HL-60/S4 treated with retinoic acid at 250 ng/mL for 4 days and 3 days (cell line): ENCODE measurements around the gene IL5RA.

Experiments used
- in situ Hi-C: fragments of 300-500 bp; cut with MboI; formaldehyde crosslinking; loops from 2 replicates; pipeline ENCODE4 v1.7.0; 2022; ENCODE audit warnings: low sequenced_read_pairs

Gene IL5RA

DNA sequence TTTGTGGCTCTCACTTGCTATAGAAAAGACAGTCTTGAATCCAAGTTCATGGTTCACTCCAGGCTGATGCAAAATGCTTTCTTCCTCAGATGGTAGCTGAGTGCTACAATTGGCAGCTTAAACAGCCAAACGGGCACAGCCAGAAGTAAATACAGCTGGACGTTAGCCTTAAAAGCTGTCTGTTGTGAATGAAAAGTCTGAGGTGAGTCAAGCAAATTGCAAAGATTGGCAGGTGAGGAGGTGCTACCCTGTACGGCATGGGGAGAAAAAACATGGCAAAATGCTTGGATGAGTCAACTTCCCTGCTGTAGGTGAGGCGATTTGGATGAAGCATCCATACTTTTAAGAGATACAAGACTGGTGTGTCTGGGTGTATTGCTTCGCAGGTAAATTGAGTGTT is 40.5 kb downstream of the IL5RA start:
- in situ Hi-C loops, result no loop called here

DNA sequence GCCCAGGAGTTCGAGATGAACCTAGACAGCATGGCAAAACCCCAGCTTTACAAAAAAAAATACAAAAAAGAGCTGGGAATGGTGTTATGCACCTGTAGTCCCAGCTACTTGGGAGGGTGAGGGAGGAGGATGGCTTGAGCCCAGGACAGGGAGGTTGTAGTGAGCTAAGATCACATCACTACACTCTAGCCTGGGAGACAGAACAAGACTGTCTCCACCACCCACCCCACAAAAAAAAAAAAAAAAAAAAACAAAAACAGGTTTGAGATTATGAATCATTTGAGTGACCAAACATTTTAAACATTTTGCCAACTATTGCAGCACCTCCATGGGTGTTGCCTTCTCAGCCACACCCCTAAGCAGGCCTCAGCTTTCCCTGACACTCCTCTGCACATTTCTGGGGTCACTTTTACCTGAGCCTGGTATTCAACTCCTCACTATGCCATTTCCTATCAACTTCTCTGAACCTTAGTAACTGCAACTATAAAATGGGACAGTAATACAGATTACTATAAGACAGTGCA is 41.8 kb downstream of the IL5RA start:
- in situ Hi-C loops, result no loop called here

DNA sequence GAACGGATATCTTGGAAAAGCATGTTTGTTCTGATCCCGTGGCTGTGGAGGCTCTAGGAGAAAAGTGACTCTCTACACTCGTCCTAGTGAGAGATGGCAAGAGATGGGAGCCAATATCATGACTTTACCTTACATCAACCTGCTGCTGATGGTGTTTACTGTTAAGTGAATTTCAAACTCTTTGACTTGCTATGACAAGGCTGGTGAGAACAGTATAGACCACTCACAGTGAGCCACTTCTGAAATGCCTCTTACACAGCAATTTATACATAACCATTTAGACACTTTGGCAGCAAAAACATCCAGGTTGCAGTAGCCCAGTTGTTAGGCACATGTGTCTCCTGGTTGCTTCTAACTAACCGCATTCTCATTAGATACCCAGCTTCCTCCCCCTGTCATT is 43.3 kb downstream of the IL5RA start:
- in situ Hi-C loops, result no loop called here

DNA sequence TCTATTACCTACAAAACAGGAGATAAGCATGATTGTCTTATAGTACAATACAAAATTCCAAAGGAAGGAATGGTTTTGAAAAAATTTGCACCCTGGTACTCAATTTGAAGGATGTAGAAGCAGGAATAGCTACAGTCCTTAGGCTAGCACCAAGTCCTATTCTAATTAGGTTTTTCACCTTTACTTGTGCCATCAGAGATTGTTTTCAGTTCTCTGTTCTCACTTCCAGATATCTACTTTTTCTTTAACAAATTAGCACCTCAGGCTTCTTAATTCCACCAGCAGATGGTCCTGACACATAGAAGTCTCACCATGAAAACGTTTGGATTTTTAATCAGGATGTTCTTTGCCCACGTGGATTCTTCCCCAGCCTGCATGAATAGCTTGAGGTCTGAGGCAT is 43.8 kb downstream of the IL5RA start:
- in situ Hi-C loops, result no loop called here

DNA sequence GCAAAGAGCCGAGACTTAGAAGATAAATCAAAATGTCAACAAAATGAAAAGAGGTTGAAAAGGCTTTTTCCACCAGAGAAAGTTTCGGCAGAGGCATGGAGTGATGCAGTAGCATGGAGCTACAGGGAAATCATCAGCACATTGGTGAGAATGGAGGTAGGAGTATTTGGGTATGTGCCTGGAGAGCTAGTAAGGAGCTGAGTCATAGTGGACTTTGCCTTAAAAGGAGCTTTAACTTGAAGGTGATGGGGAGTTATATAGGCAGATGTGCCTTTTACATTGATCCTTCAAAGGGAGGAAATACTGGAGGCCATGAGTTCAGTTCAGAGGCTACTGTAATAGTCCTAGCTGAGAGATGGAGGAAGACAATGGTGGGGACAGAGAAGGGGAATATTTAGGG is 44.3 kb downstream of the IL5RA start:
- in situ Hi-C loops, result no loop called here

DNA sequence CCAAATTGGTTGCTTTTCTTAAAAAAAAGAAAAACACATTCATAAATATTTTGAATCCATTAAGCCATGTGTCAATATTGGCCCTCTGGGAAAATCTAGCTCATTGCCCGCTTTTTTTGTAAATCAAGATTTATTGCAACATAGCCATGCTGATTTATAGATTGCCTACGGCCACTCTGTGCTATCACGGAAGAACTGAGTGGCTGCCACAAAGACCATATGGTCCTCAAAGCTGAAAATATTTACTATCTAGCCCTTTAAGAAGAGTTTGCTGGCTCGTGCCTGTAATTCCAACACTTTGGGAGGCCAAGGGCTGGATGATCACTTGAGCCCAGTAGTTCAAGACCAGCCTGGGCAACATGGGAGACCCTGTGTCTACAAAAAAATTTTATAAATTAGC is 45.9 kb downstream of the IL5RA start:
- in situ Hi-C loops, result no loop called here

DNA sequence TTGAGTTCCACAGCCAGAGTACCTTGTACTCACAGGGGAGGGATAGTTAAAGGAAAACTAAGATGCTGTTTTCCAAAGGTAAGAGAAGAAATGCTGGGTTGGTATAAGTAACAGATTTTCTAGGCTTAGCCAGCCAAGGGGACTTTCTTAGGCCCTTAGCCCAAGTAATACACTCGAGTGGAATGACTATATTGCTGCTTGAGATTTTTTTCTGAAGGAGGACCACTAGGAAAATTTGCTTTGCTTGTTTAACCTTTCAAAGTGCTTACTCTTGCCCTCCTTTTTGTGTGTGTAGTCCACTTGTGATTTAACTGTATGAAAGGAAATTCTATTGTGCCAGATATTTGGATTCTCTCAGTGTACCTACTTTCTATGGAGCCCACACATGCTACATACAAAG is 50.5 kb downstream of the IL5RA start:
- in situ Hi-C loops, result no loop called here

DNA sequence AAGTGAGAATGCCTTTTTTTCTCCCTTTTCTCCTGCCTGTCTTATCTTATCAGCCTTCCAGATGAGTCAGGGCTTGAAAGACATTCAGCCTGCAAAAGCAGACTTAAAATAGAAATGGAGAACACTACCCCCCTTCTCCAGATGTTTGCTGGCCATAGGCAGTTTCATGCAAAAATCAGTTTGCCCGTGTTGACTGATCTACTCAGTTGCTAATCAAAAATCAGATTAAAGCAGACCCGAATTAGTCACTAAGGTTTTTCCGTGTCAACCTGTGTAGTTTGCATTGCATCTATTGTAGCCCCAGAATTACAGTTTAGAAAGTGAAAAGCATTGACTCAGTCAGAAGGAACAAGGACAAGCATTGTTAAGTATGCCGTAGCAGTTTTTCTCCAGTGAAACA is 56.2 kb downstream of the IL5RA start:
- in situ Hi-C loops, result no loop called here

DNA sequence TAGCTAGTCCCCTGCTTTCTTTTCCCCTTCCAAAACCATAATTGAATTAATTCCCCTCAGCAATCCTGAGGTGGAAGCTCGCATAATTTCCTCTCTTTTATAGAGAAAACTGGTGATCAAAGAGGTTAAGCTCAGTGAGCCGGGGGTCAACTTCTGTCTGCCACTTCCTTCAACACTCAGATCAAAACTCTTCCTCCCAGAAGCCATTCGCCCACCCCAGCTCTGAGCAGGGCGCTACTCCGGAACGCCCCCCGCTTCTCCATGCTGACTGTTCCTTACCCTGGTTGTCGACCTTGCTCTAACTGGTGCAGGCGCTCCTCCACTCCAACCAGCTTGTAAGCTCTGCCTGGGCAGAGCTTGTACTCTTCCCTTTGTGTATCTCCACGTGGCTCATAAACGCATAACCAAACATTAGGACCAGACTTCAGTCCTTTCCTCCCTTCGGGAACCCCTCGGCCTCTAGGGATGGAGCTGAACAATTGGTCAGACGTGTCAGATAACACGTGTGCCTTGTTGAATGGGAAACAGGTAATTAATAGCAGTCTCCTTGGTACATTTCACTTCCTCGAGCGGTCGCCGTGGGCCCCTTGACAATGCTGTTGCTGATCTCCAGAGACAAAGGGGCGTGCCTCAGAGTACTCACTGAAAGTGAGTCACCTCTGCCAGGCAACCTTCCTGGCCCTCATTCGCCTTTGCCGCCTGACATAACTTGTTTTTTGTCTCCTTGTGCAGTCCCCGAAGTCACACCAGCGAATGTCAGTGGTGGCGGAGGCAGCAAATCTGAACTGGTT is 71.8 kb downstream of the IL5RA start:
- in situ Hi-C loops, result no loop called here

DNA sequence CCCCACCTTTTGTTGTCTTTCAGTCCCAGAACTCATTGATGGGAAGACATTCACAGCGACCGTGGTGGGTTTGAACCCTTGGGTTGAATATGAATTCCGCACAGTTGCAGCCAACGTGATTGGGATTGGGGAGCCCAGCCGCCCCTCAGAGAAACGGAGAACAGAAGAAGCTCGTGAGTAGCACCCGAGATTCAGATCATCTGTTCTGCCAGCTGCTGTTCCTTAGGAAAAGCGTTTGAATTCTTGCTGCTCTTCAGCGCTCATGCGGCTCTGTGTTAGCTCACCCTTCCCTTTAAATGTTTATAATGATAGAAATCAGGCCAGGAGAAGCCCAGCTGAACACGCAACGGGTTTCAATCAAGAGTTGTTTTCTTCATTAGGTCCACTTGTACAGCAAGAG is 73.0 kb downstream of the IL5RA start:
- in situ Hi-C loops, result no loop called here

DNA sequence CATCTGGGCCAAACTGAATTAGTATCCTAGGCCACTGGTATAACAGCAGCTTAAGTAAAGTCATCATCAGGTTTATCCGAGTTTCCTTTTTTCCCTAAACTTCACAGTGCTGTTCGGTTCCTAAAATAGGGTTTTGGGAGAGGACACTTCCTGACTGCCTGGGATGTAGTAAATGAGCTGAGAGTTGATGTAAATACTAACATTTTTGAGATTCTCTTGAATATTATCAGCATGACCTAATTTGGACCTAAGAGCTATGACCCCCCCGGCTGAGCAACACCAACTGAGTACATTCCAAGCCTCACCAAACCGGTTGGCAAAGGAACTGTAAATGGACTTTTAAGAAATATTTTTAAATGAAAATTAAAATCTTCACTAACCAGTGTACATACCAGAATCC is 78.8 kb downstream of the IL5RA start:
- in situ Hi-C loops, result no loop called here

DNA sequence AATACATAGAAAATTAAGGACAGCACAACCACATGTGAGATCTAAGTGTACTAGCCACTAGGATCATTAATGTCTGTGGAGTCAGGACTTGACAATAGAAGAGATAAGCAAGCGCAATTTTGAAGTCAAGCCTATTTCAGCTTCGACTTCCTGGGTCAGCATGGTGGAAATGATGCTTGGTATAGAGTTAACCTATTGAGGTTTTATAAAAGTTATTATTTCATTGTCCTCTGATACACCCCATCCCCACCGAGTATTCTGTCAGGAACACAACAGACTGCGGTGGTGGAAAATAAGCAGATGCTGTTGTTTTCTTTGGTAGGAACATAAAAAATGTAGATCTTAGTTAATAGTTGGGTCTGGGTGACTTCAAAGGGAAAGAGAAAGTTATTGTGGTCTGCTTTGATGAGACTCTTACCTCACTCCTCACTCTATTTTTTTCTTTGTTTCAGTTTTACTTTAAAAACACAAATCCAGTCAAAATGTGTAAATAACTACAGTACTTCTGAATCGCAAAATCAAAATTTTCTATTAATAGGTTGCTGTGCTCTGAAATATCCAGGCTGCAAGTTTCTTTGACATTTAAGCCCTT is 82.1 kb downstream of the IL5RA start:
- in situ Hi-C loops, result no loop called here

DNA sequence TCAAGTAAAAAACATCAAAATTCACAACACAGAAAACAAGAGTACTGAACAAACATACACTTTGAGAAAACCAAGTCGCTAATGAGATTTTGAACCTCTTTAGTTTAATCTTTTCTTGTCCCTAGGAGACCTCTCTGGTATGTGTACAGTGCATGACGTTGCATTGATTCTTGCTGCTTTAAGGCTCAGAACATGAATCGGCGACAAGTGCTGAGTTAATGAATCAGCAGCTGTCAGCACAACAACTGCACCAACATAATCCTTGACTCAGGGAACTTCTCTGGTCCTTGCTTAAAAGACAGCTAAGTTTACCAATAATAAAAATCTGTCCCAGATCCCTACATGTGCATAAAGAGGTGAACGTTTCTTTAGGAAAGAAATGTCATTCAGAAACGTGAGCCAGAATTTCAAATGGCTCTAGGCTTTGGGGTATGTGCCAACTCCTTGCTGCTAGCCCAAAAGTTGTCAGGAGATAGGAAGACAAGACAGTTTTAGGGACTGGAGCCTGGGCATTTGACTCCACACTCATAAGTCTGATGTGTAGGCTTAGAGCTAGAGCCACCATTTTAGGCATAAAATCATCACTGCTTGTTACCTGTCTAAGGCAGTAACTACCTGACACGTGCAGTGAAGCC is 86.9 kb downstream of the IL5RA start:
- in situ Hi-C loops, result no loop called here

DNA sequence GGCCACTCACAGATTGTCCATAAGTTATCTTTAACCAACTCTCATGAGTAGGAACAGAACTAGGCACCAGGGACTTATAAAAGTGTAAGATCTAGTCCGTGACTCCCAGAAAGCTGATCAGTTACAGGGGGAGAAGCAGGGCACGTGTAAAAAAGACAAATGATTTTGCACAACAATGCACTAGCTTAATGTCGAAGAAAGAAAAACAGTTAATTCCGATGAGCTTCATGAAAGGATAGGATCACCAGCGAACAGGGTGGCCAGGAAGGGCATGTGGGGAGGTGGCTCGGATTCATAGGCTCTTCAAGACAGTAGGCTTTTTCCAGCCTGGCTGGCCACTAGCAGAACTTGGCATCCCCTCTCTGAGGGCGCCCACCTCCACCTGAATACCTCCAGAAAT is 90.0 kb downstream of the IL5RA start:
- in situ Hi-C loops, result no loop called here
